Lower lobe of right lung (tissue), 2 donors: Measurements from ENCODE around the gene FBXW5. TPM values are rescaled to one million over a fixed set of nuclear protein-coding genes. Genes with fewer than 3 reads are reported as not detected.

Source experiments
- ATAC-seq, 2 donors: fragments of 200-7000 bp; cut with Tn5 transposase; one replicate each; pipeline ENCODE4 v1.9.1; 2020 to 2022; ENCODE audit warnings: mild to moderate bottlenecking in 2 of 2, moderate library complexity in 2 of 2
- DNase-seq: peaks from one replicate; pipeline ENCODE4 v3.0.0-alpha.2; 2020
- H3K27ac ChIP-seq: fragments of 200-600 bp; one replicate; pipeline ENCODE4 v1.8.0; 2022
- H3K27me3 ChIP-seq: fragments of 200-600 bp; one replicate; pipeline ENCODE4 v1.8.0; 2022; ENCODE audit warnings: low read depth
- H3K36me3 ChIP-seq: fragments of 200-600 bp; one replicate; pipeline ENCODE4 v1.8.0; 2022; ENCODE audit warnings: mild to moderate bottlenecking
- H3K4me1 ChIP-seq: fragments of 200-600 bp; one replicate; pipeline ENCODE4 v1.8.0; 2022
- H3K4me3 ChIP-seq: fragments of 200-600 bp; one replicate; pipeline ENCODE4 v1.8.0; 2022; ENCODE audit warnings: mild to moderate bottlenecking
- H3K9me3 ChIP-seq: fragments of 200-600 bp; one replicate; pipeline ENCODE4 v1.8.0; 2022
- intact Hi-C: fragments of 100-400 bp; cut with DNase I; formaldehyde crosslinking; loops from one replicate; pipeline ENCODE4 v1.11.0; 2022
- long read RNA-seq: library from polyadenylated mRNA; unstranded; transcript quantifications from one replicate; pipeline ENCODE4 v2.0.0, GENCODE V29; 2021
- total RNA-seq: library from RNA; stranded (reverse); fragmentation: NEBNext Ultra II Directional; extraction: Animal tissue kit (Norgen Biotek cat#: 25700); gene quantifications from one replicate; pipeline ENCODE4 v1.2.1, GENCODE V29; 2021
- TF ChIP-seq, protein P1 (sequence below): fragments of 200-600 bp; IDR thresholded peaks from one replicate; pipeline ENCODE4 v1.8.0; 2022; ENCODE audit warnings: antibody characterized with exemption, mild to moderate bottlenecking
- donor health status: DM: no; HTN: yes; CAD: no; lungs with severe emphysema.

Gene FBXW5, protein sequence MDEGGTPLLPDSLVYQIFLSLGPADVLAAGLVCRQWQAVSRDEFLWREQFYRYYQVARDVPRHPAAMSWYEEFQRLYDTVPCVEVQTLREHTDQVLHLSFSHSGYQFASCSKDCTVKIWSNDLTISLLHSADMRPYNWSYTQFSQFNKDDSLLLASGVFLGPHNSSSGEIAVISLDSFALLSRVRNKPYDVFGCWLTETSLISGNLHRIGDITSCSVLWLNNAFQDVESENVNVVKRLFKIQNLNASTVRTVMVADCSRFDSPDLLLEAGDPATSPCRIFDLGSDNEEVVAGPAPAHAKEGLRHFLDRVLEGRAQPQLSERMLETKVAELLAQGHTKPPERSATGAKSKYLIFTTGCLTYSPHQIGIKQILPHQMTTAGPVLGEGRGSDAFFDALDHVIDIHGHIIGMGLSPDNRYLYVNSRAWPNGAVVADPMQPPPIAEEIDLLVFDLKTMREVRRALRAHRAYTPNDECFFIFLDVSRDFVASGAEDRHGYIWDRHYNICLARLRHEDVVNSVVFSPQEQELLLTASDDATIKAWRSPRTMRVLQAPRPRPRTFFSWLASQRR
- 83.2 TPM for total RNA-seq
- long read RNA-seq, transcript FBXW5-201 (9 exons, 2,274 nt) = major isoform, 255 of 433 reads
- long read RNA-seq, transcript FBXW5-206 (8 exons, 2,392 nt) = minor isoform, 7 of 433 reads
- long read RNA-seq, partial matches to known transcripts = 112 of 433 reads
- long read RNA-seq, other reads (novel, unspliced or antisense) = 59 of 433 reads

DNA sequence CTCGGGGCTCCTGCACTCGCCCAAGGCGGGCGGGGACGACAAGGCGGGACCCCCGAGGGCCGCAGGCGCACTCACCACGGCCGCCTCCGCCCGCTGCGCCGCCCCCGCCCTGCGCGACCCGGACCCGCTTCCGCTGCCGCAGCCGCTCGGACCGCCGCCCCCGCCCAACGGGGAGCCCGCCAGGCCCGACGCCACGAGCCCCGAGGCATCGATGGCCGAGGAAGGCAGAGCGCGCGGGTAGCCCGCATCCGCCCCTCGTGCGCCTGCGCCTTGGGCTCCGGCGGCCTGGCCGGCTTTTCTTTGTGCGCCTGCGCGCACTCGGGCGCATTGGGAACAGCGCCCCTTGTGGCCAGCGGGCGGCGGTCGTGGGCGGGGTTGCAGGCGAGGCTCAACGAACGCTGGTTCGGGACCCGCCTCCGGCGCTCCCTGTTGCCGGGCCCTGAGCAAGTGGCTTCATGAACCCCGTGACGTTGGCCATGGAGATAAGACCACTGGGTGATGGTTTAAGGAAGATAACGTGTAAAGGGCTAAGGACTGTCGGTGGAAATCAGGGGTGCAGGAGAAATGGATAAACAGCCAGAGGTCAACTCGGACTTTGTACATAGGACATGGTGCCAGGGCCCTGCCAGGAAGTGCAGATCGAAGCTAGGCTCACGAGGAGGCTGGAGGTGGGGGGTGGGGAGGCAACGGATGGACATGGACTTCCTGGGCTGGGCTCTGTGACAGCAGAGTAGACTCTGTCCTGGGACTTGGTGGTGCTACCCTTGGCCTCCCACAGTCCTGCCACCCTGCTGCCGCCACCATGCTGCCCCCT is at the start of gene FBXW5, which contains the start of gene C8G:
Gene FBXW5, minus strand, starts transcription at position 220 of the 814 bp plus-strand sequence. CDS start 655 bp downstream, outside the sequence.
Gene C8G, plus strand, starts transcription at position 725 of the 814 bp plus-strand sequence. Its CDS starts 78 bp downstream, at position 803.
- peak; percentile 97 for DNase-seq
- ATAC-seq = peak; percentile 87 to 93
- Histone ChIP-seq H3K4me3 (peak within 1 kb of the TSS; percentile 98), H3K4me1 (peaks cover 40% of the 10 kb centered on the region), H3K36me3 (peaks cover 35% of the 10 kb centered on the region), H3K9me3 (no peaks in the 10 kb centered on the region), H3K27ac (peak within 1 kb of the TSS; percentile 87), H3K27me3 (no peaks in the 10 kb centered on the region)
- intact Hi-C loops = no loop called here
- TF ChIP-seq, protein P1, sequence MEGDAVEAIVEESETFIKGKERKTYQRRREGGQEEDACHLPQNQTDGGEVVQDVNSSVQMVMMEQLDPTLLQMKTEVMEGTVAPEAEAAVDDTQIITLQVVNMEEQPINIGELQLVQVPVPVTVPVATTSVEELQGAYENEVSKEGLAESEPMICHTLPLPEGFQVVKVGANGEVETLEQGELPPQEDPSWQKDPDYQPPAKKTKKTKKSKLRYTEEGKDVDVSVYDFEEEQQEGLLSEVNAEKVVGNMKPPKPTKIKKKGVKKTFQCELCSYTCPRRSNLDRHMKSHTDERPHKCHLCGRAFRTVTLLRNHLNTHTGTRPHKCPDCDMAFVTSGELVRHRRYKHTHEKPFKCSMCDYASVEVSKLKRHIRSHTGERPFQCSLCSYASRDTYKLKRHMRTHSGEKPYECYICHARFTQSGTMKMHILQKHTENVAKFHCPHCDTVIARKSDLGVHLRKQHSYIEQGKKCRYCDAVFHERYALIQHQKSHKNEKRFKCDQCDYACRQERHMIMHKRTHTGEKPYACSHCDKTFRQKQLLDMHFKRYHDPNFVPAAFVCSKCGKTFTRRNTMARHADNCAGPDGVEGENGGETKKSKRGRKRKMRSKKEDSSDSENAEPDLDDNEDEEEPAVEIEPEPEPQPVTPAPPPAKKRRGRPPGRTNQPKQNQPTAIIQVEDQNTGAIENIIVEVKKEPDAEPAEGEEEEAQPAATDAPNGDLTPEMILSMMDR = peak; percentile 96

DNA sequence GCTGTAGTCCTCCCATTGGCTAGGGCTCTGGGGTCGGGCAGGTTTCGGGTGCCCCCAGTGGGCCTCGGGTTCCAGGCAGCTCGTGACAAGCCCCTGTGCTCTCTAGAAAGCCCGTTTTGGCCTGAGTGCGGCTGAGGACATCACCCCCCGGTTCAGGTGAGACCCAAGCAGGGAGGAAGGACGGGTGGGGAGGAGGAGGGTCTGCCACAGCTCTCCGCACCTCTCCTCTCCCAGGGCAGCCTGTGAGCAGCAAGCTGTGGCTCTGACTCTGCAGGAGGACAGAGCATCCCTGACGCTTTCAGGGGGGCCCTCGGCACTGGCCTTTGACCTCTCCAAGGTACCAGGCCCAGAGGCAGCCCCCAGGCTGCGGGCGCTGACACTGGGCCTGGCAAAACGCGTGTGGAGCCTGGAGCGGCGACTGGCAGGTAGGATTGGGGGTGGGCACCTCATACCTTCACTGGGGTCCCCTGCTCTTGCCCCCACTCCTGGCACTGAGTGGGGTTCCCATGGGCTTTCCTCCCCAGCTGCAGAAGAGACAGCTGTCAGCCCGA is 48.4 kb upstream of the FBXW5 start:
- Histone ChIP-seq H3K4me3 (peak overlapping the region; percentile 90), H3K36me3 (peaks cover 16% of the 10 kb centered on the region), H3K27ac (peak overlapping the region; percentile 85), H3K4me1 (peaks cover 60% of the 10 kb centered on the region), H3K9me3 (no peaks in the 10 kb centered on the region), H3K27me3 (no peaks in the 10 kb centered on the region)
- TF ChIP-seq, protein P1 = no peak
- intact Hi-C loops = no loop called here
- no peak for ATAC-seq
- DNase-seq = no peak

DNA sequence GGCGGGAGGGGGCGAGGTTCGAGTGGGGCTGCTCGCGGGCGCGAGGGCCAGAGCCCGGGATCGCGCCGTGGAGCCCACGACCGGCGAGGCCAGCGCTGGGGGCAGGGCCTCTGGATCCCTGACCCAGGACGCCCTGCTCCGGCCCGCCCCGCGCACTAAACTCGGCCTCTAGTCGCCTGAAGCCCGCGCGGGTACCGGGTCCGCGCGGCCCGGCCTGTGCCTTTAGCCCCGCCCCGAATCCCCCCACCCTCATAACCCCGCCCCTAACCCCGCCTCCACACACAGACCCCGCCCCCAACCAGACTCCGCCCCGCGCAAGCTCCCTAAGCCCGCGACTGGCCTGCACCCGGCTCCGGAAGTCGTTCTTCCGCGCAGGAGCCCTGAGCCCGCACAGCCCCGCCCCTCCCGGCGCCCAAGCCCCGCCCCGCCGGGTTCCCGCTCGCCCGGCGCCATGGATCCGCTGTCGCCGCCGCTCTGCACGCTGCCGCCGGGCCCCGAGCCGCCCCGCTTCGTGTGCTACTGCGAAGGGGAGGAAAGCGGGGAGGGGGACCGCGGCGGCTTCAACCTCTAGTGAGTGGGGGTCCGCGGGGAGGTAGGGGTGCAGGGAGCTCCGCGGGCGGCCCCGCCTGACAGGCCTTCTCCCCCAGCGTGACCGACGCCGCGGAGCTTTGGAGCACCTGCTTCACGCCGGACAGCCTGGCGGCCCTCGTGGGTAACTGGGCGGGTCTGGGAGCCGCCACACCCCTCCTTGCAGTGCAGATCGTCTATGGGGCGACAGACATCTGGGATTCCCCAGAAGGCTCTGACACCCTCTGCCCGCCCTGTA is 47.7 kb upstream of the FBXW5 start, which contains the start of gene PAXX:
Gene PAXX, plus strand, starts transcription at position 430 of the 826 bp plus-strand sequence. Its CDS starts 22 bp downstream, at position 452.
- peaks cover 16% of the 10 kb centered on the region for H3K36me3 ChIP-seq
- H3K27me3 ChIP-seq = no peaks in the 10 kb centered on the region
- ATAC-seq (peak; percentile 86 to 92), DNase-seq (peak; percentile 97)
- peaks cover 55% of the 10 kb centered on the region for H3K4me1 ChIP-seq
- TF ChIP-seq, protein P1 = no peak
- H3K9me3 ChIP-seq = no peaks in the 10 kb centered on the region
- intact Hi-C loops = no loop called here
- peak within 1 kb of the TSS; percentile 90 for H3K4me3 ChIP-seq
- peak within 1 kb of the TSS; percentile 85 for H3K27ac ChIP-seq

DNA sequence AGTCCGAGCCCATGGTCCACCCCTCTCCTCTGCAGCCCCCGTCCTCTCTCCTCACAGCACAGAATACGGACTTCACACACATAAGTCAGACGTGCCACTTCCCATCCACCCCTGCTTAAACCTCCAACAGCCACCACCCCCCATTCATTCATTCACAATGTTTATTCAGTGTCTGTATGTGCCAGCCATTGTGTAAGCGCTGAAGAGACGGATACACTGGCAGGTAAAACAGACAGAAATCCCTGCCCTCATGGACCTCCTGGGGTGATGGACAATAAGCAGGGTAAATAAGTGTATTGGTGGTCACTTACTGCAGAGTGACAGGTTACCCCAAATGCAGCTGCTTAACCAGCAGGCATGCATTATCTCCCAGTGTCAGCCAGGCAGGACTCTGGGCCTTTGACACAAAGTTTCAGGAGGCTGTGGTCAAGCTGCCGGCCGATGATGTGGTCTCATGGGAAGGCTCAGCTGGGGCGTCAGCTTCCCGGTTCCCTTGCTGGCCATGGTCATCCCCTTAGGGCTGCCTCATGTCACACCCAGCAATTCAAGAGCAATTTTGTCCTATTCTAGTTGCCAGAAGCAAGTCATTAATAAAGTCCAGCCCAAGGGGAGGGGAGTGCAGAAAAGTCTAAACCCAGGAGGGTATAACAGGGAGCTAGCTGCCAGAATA is 45.8 kb upstream of the FBXW5 start:
- Histone ChIP-seq H3K4me3 (no peak overlapping the region), H3K9me3 (no peaks in the 10 kb centered on the region), H3K4me1 (peaks cover 37% of the 10 kb centered on the region), H3K27ac (no peak overlapping the region), H3K27me3 (peaks cover 15% of the 10 kb centered on the region), H3K36me3 (peaks cover 16% of the 10 kb centered on the region)
- no peak for DNase-seq
- intact Hi-C loops = no loop called here
- TF ChIP-seq, protein P1 = no peak
- ATAC-seq = no peak
